Tibial nerve (tissue), 4 donors: ENCODE data around the gene SLC7A1.

Source experiments
- EP300 ChIP-seq, 2 donors: sonication (generic); formaldehyde crosslinking; IDR thresholded peaks; one replicate each; pipeline ENCODE4 v1.6.1; 2017; ENCODE audit warnings: antibody characterized with exemption in 2 of 2, mild to moderate bottlenecking in 1 of 2
- POLR2A ChIP-seq, 2 donors: fragments of 450-650 bp; IDR thresholded peaks; one replicate each; pipeline ENCODE4 v1.6.1; 2017; ENCODE audit warnings: antibody characterized with exemption in 2 of 2, mild to moderate bottlenecking in 2 of 2, moderate library complexity in 2 of 2
- TF ChIP-seq, protein P1 (sequence below), 5 experiments: fragments of 200-600 bp in 3 of 5; fragments of 450-650 bp in 2 of 5; sonication (generic) in 3 of 5; IDR thresholded peaks; one replicate each; pipeline ENCODE4 v1.5.1; 2016 to 2019; ENCODE audit warnings: antibody characterized with exemption in 5 of 5, mild to moderate bottlenecking in 3 of 5, moderate library complexity in 2 of 5

DNA sequence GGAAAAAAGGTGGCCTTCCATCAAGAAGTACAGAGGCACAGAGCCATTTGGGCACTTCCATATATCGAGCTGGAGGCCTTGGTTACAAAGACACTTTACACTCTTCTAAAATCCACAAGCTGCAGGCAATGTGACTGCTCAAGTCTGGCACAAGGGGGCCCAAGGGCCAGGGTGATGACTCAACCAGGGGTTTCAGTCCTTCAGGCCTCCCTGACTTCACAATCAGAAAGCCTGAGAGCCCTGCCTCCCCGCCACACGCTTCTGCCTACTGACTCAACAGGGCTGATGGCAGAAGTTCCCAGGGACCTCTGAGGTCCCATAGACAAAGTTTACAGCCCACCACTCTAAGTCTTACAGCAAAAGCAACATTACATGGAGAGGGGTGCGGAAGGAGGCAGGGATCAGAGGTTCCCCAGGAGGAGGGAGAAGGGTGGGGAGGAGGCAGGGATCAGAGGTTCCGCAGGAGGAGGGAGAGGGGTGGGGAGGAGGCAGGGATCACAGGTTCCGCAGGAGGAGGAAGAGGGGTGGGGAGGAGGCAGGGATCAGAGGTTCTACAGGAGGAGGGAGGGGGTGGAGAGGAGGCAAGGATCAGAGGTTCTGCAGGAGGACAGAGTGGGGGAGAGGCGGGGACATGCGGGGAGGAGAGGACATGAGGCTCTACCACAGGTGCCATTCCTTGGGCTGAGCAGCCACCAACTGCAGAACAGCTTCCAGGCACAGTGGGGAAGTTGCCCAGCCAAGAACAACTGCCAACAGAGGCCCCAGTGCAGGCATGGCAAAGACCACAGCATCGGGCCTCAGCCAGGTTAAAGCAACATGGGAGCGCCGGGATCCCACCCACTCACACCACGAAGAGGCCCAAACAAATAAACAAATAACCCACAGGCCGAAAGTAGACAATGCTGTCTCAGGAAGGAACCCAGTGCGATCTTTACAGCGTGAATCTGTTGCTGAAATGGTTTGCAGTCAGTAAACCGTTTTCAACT, 52.0 kb downstream of the SLC7A1 start:
- TF ChIP-seq POLR2A (IDR thresholded peaks at IDR 0.05): no peak
- no peak for TF ChIP-seq EP300 (IDR thresholded peaks at IDR 0.05)
- TF ChIP-seq, protein P1, sequence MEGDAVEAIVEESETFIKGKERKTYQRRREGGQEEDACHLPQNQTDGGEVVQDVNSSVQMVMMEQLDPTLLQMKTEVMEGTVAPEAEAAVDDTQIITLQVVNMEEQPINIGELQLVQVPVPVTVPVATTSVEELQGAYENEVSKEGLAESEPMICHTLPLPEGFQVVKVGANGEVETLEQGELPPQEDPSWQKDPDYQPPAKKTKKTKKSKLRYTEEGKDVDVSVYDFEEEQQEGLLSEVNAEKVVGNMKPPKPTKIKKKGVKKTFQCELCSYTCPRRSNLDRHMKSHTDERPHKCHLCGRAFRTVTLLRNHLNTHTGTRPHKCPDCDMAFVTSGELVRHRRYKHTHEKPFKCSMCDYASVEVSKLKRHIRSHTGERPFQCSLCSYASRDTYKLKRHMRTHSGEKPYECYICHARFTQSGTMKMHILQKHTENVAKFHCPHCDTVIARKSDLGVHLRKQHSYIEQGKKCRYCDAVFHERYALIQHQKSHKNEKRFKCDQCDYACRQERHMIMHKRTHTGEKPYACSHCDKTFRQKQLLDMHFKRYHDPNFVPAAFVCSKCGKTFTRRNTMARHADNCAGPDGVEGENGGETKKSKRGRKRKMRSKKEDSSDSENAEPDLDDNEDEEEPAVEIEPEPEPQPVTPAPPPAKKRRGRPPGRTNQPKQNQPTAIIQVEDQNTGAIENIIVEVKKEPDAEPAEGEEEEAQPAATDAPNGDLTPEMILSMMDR (IDR thresholded peaks at IDR 0.05): no peak
